Endothelial cell of umbilical vein (primary cell): Measurements from ENCODE around the gene KIF6. TPM values are rescaled to one million over a fixed set of nuclear protein-coding genes. Genes with fewer than 3 reads are reported as not detected.

Experiments
- BruUV-seq: library from RNA; stranded (reverse); fragments of 400-500 nt; replicated peaks from 2 replicates; lab custom pipeline; 2021; lab: Mats Ljungman, UMichigan
- CTCF ChIA-PET: fragments of 300-600, 350-600 bp; sonication (Branson Sonifier 250); formaldehyde crosslinking; loops from one replicate; lab custom pipeline; 2021; ENCODE audit warnings: antibody characterized with exemption, inconsistent platforms; lab: Charles Lee
- POLR2A ChIA-PET: fragments of 300-600, 350-600 bp; sonication (Branson Sonifier 250); formaldehyde crosslinking; loops from one replicate; lab custom pipeline; 2021; ENCODE audit warnings: antibody characterized with exemption, inconsistent platforms; lab: Charles Lee
- DNase-seq: peaks from one replicate; pipeline ENCODE4 v3.0.0-alpha.2; 2011; ENCODE audit warnings: low read depth, low spot score
- FAIRE-seq: peaks from 2 replicates; lab custom pipeline; 2011; peaks lifted over from hg19 to GRCh38; lab: Jason Lieb, UNC
- H2AFZ ChIP-seq: 2 replicates; pipeline ENCODE4 v1.6.0; 2012; ENCODE audit warnings: low read depth, low read length, control low read depth, inconsistent platforms
- H3K27ac ChIP-seq: 2 replicates; pipeline ENCODE4 v1.5.1; 2011; ENCODE audit warnings: low read depth, mild to moderate bottlenecking, control low read depth, low read length, moderate library complexity; ENCODE audit not compliant: insufficient read depth
- H3K27me3 ChIP-seq, 2 experiments: 2 replicates each; pipeline versions ENCODE4 v1.6.0 to v1.6.1; 2011; ENCODE audit warnings: low read length in 2 of 2, mixed read lengths in 1 of 2; ENCODE audit not compliant: control insufficient read depth in 2 of 2, insufficient read depth in 2 of 2
- H3K36me3 ChIP-seq, 2 experiments: 2 replicates in 1 of 2; 3 replicates in 1 of 2; pipeline ENCODE4 v1.5.1; 2011; ENCODE audit warnings: low read length in 2 of 2, mild to moderate bottlenecking in 1 of 2, moderate library complexity in 1 of 2; ENCODE audit not compliant: control insufficient read depth in 2 of 2, insufficient read depth in 2 of 2; ENCODE audit errors: extremely low read depth in 1 of 2
- H3K4me1 ChIP-seq: 3 replicates; pipeline ENCODE4 v1.5.1; 2011; ENCODE audit warnings: mild to moderate bottlenecking, low read length; ENCODE audit not compliant: control insufficient read depth, insufficient read depth; ENCODE audit errors: extremely low read depth
- H3K4me2 ChIP-seq: 2 replicates; pipeline ENCODE4 v1.6.1; 2011; ENCODE audit warnings: low read length, control low read depth, mixed read lengths; ENCODE audit not compliant: insufficient read depth
- H3K4me3 ChIP-seq, 3 experiments: fragments of 200-600 bp in 1 of 3; sonication (generic), shearing (Covaris generic) in 1 of 3; replicated peaks in 1 of 3; 2 replicates each; pipeline ENCODE4 v1.5.1; 2011 to 2016; ENCODE audit warnings: control low read depth in 3 of 3, low read length in 3 of 3, mild to moderate bottlenecking in 2 of 3, inconsistent platforms in 1 of 3, low read depth in 1 of 3, moderate library complexity in 1 of 3; ENCODE audit not compliant: insufficient read depth in 1 of 3
- H3K79me2 ChIP-seq: 2 replicates; pipeline ENCODE4 v1.6.0; 2012; ENCODE audit warnings: low read length, inconsistent platforms; ENCODE audit not compliant: control insufficient read depth, insufficient read depth
- H3K9ac ChIP-seq: replicated peaks from 2 replicates; pipeline ENCODE3; 2011; ENCODE audit warnings: low read length, control low read depth; ENCODE audit not compliant: insufficient read depth; ENCODE audit errors: extremely low read depth
- H3K9me1 ChIP-seq: replicated peaks from 3 replicates; pipeline ENCODE4 v1.6.0; 2011; ENCODE audit warnings: mild to moderate bottlenecking, low read length; ENCODE audit not compliant: control insufficient read depth, insufficient read depth; ENCODE audit errors: extremely low read depth
- H3K9me3 ChIP-seq: replicated peaks from 2 replicates; pipeline ENCODE4 v1.5.1; 2012; ENCODE audit warnings: low read length, inconsistent platforms; ENCODE audit not compliant: control insufficient read depth, insufficient read depth
- H4K20me1 ChIP-seq: replicated peaks from 2 replicates; pipeline ENCODE3; 2011; ENCODE audit warnings: mild to moderate bottlenecking, low read length; ENCODE audit not compliant: control insufficient read depth, insufficient read depth; ENCODE audit errors: extremely low read depth
- EZH2 ChIP-seq: IDR thresholded peaks from 2 replicates; pipeline ENCODE4 v1.6.1; 2012; ENCODE audit warnings: borderline replicate concordance, low read depth, mild to moderate bottlenecking, moderate library complexity, low read length, inconsistent platforms; ENCODE audit not compliant: severe bottlenecking
- FOS ChIP-seq: IDR thresholded peaks from 2 replicates; pipeline ENCODE4 v1.6.1; 2011; ENCODE audit warnings: mild to moderate bottlenecking, low read length, moderate library complexity, borderline replicate concordance; ENCODE audit not compliant: insufficient read depth
- GATA2 ChIP-seq: IDR thresholded peaks from 2 replicates; pipeline ENCODE4 v1.7.0; 2011; ENCODE audit warnings: low read depth, mild to moderate bottlenecking, moderate library complexity, mixed read lengths, low read length; ENCODE audit not compliant: insufficient read length, insufficient read depth
- JUN ChIP-seq: IDR thresholded peaks from 2 replicates; pipeline ENCODE4 v1.6.1; 2011; ENCODE audit warnings: borderline replicate concordance, low read depth; ENCODE audit not compliant: insufficient read length, insufficient read depth
- MYC ChIP-seq: IDR thresholded peaks from one replicate; pipeline ENCODE4 v1.6.1; 2011; ENCODE audit warnings: mild to moderate bottlenecking, low read depth, low read length
- POLR2A ChIP-seq: IDR thresholded peaks from 2 replicates; pipeline ENCODE4 v1.6.1; 2012; ENCODE audit warnings: low read depth, mild to moderate bottlenecking, control low read depth, low read length
- POLR2AphosphoS5 ChIP-seq: IDR thresholded peaks from 2 replicates; pipeline ENCODE4 v1.6.1; 2012; ENCODE audit warnings: low read depth, mild to moderate bottlenecking, control low read depth, low read length, moderate library complexity; ENCODE audit not compliant: insufficient read depth
- dilution Hi-C: fragments of 300-500 bp; cut with MboI; formaldehyde crosslinking; loops from one replicate; pipeline ENCODE4 v1.15.0; 2019; ENCODE audit warnings: low sequenced_read_pairs; ENCODE audit not compliant: extremely low pct_ligation_motif_present
- intact Hi-C: fragments of 100-400 bp; cut with micrococcal nuclease; formaldehyde crosslinking; loops from one replicate; pipeline ENCODE4 v1.10.0; 2022
- polyA plus RNA-seq, 4 experiments: library from polyadenylated mRNA; depleted of rRNA in 3 of 4; stranded (reverse) in 3 of 4; unstranded in 1 of 4; fragments of >200 nt; gene quantifications; 2 replicates each; pipeline versions ENCODE4 v1.2.1 to v1.2.3, GENCODE V29; 2011 to 2012; ENCODE audit warnings: missing spikeins in 1 of 4
- total RNA-seq: library from RNA; stranded (reverse); gene quantifications from 2 replicates; pipeline ENCODE4 v1.2.3, GENCODE V29; 2021
- TF ChIP-seq, protein P1 (sequence below), 2 donors: IDR thresholded peaks; 1 replicate in 1 of 2; 2 replicates in 1 of 2; pipeline ENCODE4 v1.5.1; 2011; ENCODE audit warnings: low read length in 2 of 2, mild to moderate bottlenecking in 2 of 2, moderate library complexity in 2 of 2, control low read depth in 1 of 2, inconsistent platforms in 1 of 2, low read depth in 1 of 2; ENCODE audit not compliant: insufficient read depth in 1 of 2; ENCODE audit errors: extremely low read depth in 1 of 2
- TF ChIP-seq, protein P2 (sequence below): IDR thresholded peaks from 2 replicates; pipeline ENCODE4 v1.6.1; 2011; ENCODE audit not compliant: insufficient read depth, insufficient read length

Gene KIF6
- total and polyA plus RNA-seq, 2 donors (not counting 3 experiments of a cell fraction or from before 2014, with no cell fraction given) = not detected

DNA sequence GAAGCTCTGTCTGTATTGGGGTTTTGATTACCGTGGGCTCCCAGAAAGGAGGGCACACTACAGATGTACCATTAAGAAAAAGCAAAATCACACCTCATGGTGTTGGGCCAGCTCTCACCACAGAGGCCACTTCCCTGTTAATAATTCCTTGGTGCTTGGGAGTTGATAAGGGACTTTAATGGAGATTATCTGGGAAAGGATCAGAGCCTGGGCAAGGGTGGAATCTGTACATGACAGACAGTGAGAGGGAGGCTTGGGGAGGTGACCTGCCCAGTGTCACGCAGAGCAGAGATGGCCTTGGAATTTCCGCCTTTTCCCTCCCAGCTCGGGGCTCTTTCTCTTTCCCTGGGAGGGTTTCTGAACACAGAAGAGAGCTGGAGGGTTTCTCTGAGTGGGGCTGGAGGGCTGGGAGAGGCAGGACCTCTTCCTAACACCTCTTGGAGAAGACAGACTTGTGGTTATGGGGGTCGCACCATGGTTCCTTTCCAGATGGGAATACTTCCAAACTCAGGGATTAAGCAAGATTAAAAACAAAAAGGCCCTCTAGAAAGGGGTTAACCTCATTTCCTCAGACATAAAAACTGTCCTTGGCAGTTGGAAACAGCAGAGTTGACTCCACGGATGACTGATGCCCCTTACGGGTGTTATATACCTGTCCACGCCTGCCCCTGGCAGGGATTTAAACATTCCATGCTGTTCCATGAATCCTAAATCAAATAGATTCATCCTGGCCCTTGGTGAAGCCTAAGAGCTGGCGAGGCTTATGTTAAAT is 385.9 kb downstream of the KIF6 start:
- intact Hi-C loops = no loop called here
- H3K9me3 ChIP-seq = no peaks in the 10 kb centered on the region
- H3K27me3 ChIP-seq = peaks cover 0 to 2% of the 10 kb centered on the region in 2 experiments
- H3K9ac ChIP-seq = no peak overlapping the region
- POLR2A ChIA-PET = no interaction called here
- H3K9me1 ChIP-seq = no peaks in the 10 kb centered on the region
- H4K20me1 ChIP-seq = no peaks in the 10 kb centered on the region
- no peaks in the 10 kb centered on the region for H3K79me2 ChIP-seq
- H3K4me1 ChIP-seq = no peaks in the 10 kb centered on the region
- H3K4me3 ChIP-seq = no peak overlapping the region
- H3K4me2 ChIP-seq = no peak overlapping the region
- no peaks in the 10 kb centered on the region for H3K36me3 ChIP-seq
- dilution Hi-C loops = no loop called here
- H3K27ac ChIP-seq = no peak overlapping the region
- FAIRE-seq (no peak), DNase-seq (no peak)
- TF ChIP-seq EZH2 (no peak), JUN (no peak), POLR2A (no peak), MYC (no peak), FOS (no peak), GATA2 (no peak), POLR2AphosphoS5 (no peak)
- TF ChIP-seq, protein P1, sequence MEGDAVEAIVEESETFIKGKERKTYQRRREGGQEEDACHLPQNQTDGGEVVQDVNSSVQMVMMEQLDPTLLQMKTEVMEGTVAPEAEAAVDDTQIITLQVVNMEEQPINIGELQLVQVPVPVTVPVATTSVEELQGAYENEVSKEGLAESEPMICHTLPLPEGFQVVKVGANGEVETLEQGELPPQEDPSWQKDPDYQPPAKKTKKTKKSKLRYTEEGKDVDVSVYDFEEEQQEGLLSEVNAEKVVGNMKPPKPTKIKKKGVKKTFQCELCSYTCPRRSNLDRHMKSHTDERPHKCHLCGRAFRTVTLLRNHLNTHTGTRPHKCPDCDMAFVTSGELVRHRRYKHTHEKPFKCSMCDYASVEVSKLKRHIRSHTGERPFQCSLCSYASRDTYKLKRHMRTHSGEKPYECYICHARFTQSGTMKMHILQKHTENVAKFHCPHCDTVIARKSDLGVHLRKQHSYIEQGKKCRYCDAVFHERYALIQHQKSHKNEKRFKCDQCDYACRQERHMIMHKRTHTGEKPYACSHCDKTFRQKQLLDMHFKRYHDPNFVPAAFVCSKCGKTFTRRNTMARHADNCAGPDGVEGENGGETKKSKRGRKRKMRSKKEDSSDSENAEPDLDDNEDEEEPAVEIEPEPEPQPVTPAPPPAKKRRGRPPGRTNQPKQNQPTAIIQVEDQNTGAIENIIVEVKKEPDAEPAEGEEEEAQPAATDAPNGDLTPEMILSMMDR (IDR thresholded peaks at IDR 0.05; ENCODE audit: extremely low read depth in 1 of 2, insufficient read depth in 1 of 2, low read depth in 1 of 2, low read length in 2 of 2) = no peak
- TF ChIP-seq, protein P2, sequence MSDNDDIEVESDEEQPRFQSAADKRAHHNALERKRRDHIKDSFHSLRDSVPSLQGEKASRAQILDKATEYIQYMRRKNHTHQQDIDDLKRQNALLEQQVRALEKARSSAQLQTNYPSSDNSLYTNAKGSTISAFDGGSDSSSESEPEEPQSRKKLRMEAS = no peak
- BruUV-seq = no TSS peak
- CTCF ChIA-PET = interaction anchor here (1.1 to 1.2 kb wide), 2 partner anchors 8 to 526 kb away, joined by 3 read pairs; no protein-coding TSS in a partner anchor
- H2AFZ ChIP-seq = no peak overlapping the region
